ENCODE data around the gene CORO2A. TPM values are rescaled to one million over a fixed set of nuclear protein-coding genes. Genes with fewer than 3 reads are reported as not detected.

Gene CORO2A
- total RNA-seq, 1 experiment from 2014 or later, result 19.8 TPM

GRCh38 chr9:98095401-98095800 is 97.0 kb downstream of the CORO2A start:
- peaks cover 3% of the 10 kb centered on the region; the same call in 1 of the 2 replicates for H3F3A ChIP-seq (ENCODE audit: insufficient read depth, low read depth)
- no peaks in the 10 kb centered on the region for H4K20me1 ChIP-seq (ENCODE audit: insufficient read depth)
- BruUV-seq (replicated peaks), result no TSS peak
- ChIA-PET CTCF (no interaction called here), POLR2A (ENCODE audit: unreplicated experiment) (no interaction called here)
- H3K79me2 ChIP-seq (ENCODE audit: low read depth), result no peaks in the 10 kb centered on the region
- no peaks in the 10 kb centered on the region; the same call in 1 of the 2 replicates for H3K36me3 ChIP-seq (ENCODE audit: low read depth)
- no peak overlapping the region for H3K4me2 ChIP-seq
- no peaks in the 10 kb centered on the region for H3K9me3 ChIP-seq (ENCODE audit: insufficient read depth, low read depth)
- H3K9me2 ChIP-seq (ENCODE audit: insufficient read depth), result no peaks in the 10 kb centered on the region
- no peak overlapping the region for H2AFZ ChIP-seq
- H3K4me3 ChIP-seq, result no peak overlapping the region
- DNase-seq, result no peak
- intact Hi-C loops (cut with micrococcal nuclease; ENCODE audit: unreplicated experiment), result no loop called here
- TF ChIP-seq CTCF (conservative IDR thresholded peaks at IDR 0.05), result no peak
- TF ChIP-seq EZH2 (IDR thresholded peaks at IDR 0.05; ENCODE audit: low read depth), result no peak
- no peak overlapping the region for H3K27ac ChIP-seq
- no peaks in the 10 kb centered on the region for H3K4me1 ChIP-seq (replicated peaks; ENCODE audit: insufficient read depth)
- H3K27me3 ChIP-seq (ENCODE audit: insufficient read depth, low read depth), result no peaks in the 10 kb centered on the region

- Histone ChIP-seq H3K36me3 (ENCODE audit: low read depth) (no peaks in the 10 kb centered on the region), H3K9me2 (ENCODE audit: insufficient read depth) (no peaks in the 10 kb centered on the region), H3K4me2 (no peak overlapping the region), H3F3A (ENCODE audit: insufficient read depth, low read depth) (peaks cover 3% of the 10 kb centered on the region; the same call in 1 of the 2 replicates), H3K27me3 (ENCODE audit: insufficient read depth, low read depth) (no peaks in the 10 kb centered on the region), H3K79me2 (ENCODE audit: low read depth) (no peaks in the 10 kb centered on the region), H3K4me3 (no peak overlapping the region), H2AFZ (no peak overlapping the region), H4K20me1 (ENCODE audit: insufficient read depth) (no peaks in the 10 kb centered on the region), H3K9me3 (ENCODE audit: insufficient read depth, low read depth) (no peaks in the 10 kb centered on the region), H3K27ac (no peak overlapping the region), H3K4me1 (replicated peaks; ENCODE audit: insufficient read depth) (no peaks in the 10 kb centered on the region)
- DNase-seq, result no peak
- POLR2A ChIA-PET (ENCODE audit: unreplicated experiment), result no interaction called here
- CTCF ChIA-PET, result interaction anchor here (0.7 kb wide), 1 partner anchor 37 kb away, joined by 3 read pairs; no protein-coding TSS in a partner anchor
- TF ChIP-seq CTCF (conservative IDR thresholded peaks at IDR 0.05) (no peak), EZH2 (IDR thresholded peaks at IDR 0.05; ENCODE audit: low read depth) (no peak)
- intact Hi-C loops (cut with micrococcal nuclease; ENCODE audit: unreplicated experiment), result no loop called here
- no TSS peak for BruUV-seq (replicated peaks)
Observed at GRCh38 chr9:98094851-98095250, 97.6 kb downstream of the CORO2A start.

GRCh38 chr9:98094316-98094715 is 98.1 kb downstream of the CORO2A start:
- ChIA-PET POLR2A (ENCODE audit: unreplicated experiment) (no interaction called here), CTCF (interaction anchor here (0.7 kb wide), 1 partner anchor 38 kb away, joined by 3 read pairs; no protein-coding TSS in a partner anchor)
- no peak for TF ChIP-seq CTCF (conservative IDR thresholded peaks at IDR 0.05)
- TF ChIP-seq EZH2 (IDR thresholded peaks at IDR 0.05; ENCODE audit: low read depth), result no peak
- H3K4me2 ChIP-seq, result no peak overlapping the region
- no peak for DNase-seq
- no peak overlapping the region for H3K27ac ChIP-seq
- H3K4me3 ChIP-seq, result no peak overlapping the region
- intact Hi-C loops (cut with micrococcal nuclease; ENCODE audit: unreplicated experiment), result no loop called here
- no peaks in the 10 kb centered on the region for H3K4me1 ChIP-seq (replicated peaks; ENCODE audit: insufficient read depth)
- H3F3A ChIP-seq (ENCODE audit: insufficient read depth, low read depth), result peaks cover 3% of the 10 kb centered on the region; the same call in 1 of the 2 replicates
- no peaks in the 10 kb centered on the region for H3K79me2 ChIP-seq (ENCODE audit: low read depth)
- H3K9me2 ChIP-seq (ENCODE audit: insufficient read depth), result no peaks in the 10 kb centered on the region
- H4K20me1 ChIP-seq (ENCODE audit: insufficient read depth), result no peaks in the 10 kb centered on the region
- H3K9me3 ChIP-seq (ENCODE audit: insufficient read depth, low read depth), result no peaks in the 10 kb centered on the region
- no TSS peak for BruUV-seq (replicated peaks)
- no peak overlapping the region for H2AFZ ChIP-seq
- H3K27me3 ChIP-seq (ENCODE audit: insufficient read depth, low read depth), result no peaks in the 10 kb centered on the region
- no peaks in the 10 kb centered on the region for H3K36me3 ChIP-seq (ENCODE audit: low read depth)
